Measurements from ENCODE around the gene NR1H4.

GRCh38 chr12:100447381-100447780, 26.3 kb upstream of the NR1H4 start:
- TF ChIP-seq, protein P1, sequence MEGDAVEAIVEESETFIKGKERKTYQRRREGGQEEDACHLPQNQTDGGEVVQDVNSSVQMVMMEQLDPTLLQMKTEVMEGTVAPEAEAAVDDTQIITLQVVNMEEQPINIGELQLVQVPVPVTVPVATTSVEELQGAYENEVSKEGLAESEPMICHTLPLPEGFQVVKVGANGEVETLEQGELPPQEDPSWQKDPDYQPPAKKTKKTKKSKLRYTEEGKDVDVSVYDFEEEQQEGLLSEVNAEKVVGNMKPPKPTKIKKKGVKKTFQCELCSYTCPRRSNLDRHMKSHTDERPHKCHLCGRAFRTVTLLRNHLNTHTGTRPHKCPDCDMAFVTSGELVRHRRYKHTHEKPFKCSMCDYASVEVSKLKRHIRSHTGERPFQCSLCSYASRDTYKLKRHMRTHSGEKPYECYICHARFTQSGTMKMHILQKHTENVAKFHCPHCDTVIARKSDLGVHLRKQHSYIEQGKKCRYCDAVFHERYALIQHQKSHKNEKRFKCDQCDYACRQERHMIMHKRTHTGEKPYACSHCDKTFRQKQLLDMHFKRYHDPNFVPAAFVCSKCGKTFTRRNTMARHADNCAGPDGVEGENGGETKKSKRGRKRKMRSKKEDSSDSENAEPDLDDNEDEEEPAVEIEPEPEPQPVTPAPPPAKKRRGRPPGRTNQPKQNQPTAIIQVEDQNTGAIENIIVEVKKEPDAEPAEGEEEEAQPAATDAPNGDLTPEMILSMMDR (conservative IDR thresholded peaks at IDR 0.05; ENCODE audit: low read length) = no peak
- TF ChIP-seq EZH2phosphoT487 (IDR thresholded peaks at IDR 0.05; ENCODE audit: borderline replicate concordance) = no peak

Data from Loucy (cell line).